ENCODE data around the gene TRAP1. TPM values are rescaled to one million over a fixed set of nuclear protein-coding genes. Genes with fewer than 3 reads are reported as not detected.

Gene TRAP1
- total and polyA plus RNA-seq, 11 donors = 65.4 to 142 (median 110) TPM

DNA sequence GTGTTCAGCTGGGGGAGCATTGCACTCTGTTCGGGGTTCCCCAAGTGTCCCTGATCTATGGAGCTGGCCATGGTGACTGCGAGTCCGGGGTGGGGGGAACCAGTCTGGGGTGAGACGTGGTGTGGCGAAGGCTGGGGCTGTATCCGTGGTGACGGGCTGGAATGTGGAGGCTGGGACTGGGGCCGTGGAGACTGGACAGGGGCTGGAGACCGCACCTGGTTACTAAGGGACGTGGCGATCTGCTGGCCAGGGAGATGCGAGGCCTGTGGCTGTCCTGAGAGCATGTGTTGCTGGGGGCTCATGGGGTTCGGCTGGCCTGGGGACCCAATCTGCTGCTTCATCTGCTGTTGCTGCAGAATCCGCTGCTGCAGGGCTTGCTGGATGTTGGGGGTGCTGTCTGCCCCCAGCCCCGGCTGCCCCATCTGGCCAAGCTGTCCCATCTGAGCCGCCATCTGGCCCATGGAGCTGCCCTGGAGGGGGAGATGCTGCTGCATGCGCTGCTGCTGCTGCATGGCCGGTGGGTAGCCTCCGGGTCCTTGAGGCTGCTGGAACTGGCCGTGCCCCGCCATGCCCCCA is 10.6 kb upstream of the TRAP1 start:
- intact Hi-C loops (cut with DNase I) = no loop called here
- 87 to 91% (median 89%) methylated on average over 10 to 21 of the region's 21 CpGs for WGBS, 4 donors
- peak in 1 of 4 donors; percentile 8 for ATAC-seq
- Histone ChIP-seq H3K4me3 (no peak overlapping the region), H3K36me3 (peaks cover 0 to 72% (median 66%) of the 10 kb centered on the region in 9 donors), H3K4me1 (no peaks in the 10 kb centered on the region), H3K9me3 (no peaks in the 10 kb centered on the region), H3K27me3 (no peaks in the 10 kb centered on the region), H3K27ac (no peak overlapping the region)
- DNase-seq = no peak
- TF ChIP-seq, protein P1, sequence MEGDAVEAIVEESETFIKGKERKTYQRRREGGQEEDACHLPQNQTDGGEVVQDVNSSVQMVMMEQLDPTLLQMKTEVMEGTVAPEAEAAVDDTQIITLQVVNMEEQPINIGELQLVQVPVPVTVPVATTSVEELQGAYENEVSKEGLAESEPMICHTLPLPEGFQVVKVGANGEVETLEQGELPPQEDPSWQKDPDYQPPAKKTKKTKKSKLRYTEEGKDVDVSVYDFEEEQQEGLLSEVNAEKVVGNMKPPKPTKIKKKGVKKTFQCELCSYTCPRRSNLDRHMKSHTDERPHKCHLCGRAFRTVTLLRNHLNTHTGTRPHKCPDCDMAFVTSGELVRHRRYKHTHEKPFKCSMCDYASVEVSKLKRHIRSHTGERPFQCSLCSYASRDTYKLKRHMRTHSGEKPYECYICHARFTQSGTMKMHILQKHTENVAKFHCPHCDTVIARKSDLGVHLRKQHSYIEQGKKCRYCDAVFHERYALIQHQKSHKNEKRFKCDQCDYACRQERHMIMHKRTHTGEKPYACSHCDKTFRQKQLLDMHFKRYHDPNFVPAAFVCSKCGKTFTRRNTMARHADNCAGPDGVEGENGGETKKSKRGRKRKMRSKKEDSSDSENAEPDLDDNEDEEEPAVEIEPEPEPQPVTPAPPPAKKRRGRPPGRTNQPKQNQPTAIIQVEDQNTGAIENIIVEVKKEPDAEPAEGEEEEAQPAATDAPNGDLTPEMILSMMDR (IDR thresholded peaks at IDR 0.05) = no peak
- no peak for TF ChIP-seq POLR2A (IDR thresholded peaks at IDR 0.05)

GRCh38 chr16:3726021-3726687 is 8.8 kb upstream of the TRAP1 start:
- Histone ChIP-seq H3K9me3 (no peaks in the 10 kb centered on the region), H3K4me1 (no peaks in the 10 kb centered on the region), H3K36me3 (peaks cover 0 to 55% (median 48%) of the 10 kb centered on the region in 9 donors), H3K27me3 (no peaks in the 10 kb centered on the region), H3K27ac (no peak overlapping the region), H3K4me3 (no peak overlapping the region)
- TF ChIP-seq, protein P1 (IDR thresholded peaks at IDR 0.05) = no peak
- no peak for TF ChIP-seq POLR2A (IDR thresholded peaks at IDR 0.05)
- WGBS, 4 donors = 93 to 95% (median 94%) methylated on average over 32 to 33 of the region's 33 CpGs
- intact Hi-C loops (cut with DNase I) = no loop called here
- DNase-seq (no peak), ATAC-seq (no peak)

- Histone ChIP-seq H3K4me3 (no peak overlapping the region), H3K36me3 (peaks cover 0 to 46% (median 39%) of the 10 kb centered on the region in 9 donors), H3K9me3 (no peaks in the 10 kb centered on the region), H3K27ac (no peak overlapping the region), H3K27me3 (no peaks in the 10 kb centered on the region), H3K4me1 (peaks cover 0 to 2% (median 0%) of the 10 kb centered on the region in 12 donors)
- 79 to 84% (median 79%) methylated on average over 8 of the region's 8 CpGs for WGBS, 4 donors
- no peak for TF ChIP-seq POLR2A (IDR thresholded peaks at IDR 0.05)
- DNase-seq = no peak
- no peak for ATAC-seq
- intact Hi-C loops (cut with DNase I) = no loop called here
Measured at GRCh38 chr16:3725276-3725675, 8.0 kb upstream of the TRAP1 start.

GRCh38 chr16:3722508-3722907 is 5.2 kb upstream of the TRAP1 start:
- Histone ChIP-seq H3K4me3 (no peak overlapping the region), H3K27me3 (no peaks in the 10 kb centered on the region), H3K9me3 (no peaks in the 10 kb centered on the region), H3K4me1 (peaks cover 0 to 11% (median 6%) of the 10 kb centered on the region in 12 donors), H3K36me3 (peaks cover 0 to 18% (median 12%) of the 10 kb centered on the region in 9 donors), H3K27ac (no peak overlapping the region)
- ATAC-seq (no peak), DNase-seq (no peak)
- 83 to 92% (median 90%) methylated on average over 10 of the region's 10 CpGs for WGBS, 4 donors
- intact Hi-C loops (cut with DNase I) = no loop called here
- TF ChIP-seq, protein P1 (IDR thresholded peaks at IDR 0.05) = no peak
- no peak for TF ChIP-seq POLR2A (IDR thresholded peaks at IDR 0.05)
